Upper lobe of left lung (tissue), 4 donors: ENCODE results near the gene CAMK4.

Experiments
- POLR2A ChIP-seq, 4 donors: fragments of 450-650 bp; IDR thresholded peaks; one replicate each; pipeline ENCODE4 v1.5.1; 2016 to 2017; ENCODE audit warnings: antibody characterized with exemption in 4 of 4, mild to moderate bottlenecking in 2 of 4
- TF ChIP-seq, protein P1 (sequence below), 6 experiments: fragments of 450-650 bp in 4 of 6; fragments of 200-600 bp in 2 of 6; sonication (generic) in 2 of 6; IDR thresholded peaks; one replicate each; pipeline ENCODE4 v1.5.1; 2016 to 2019; ENCODE audit warnings: antibody characterized with exemption in 6 of 6

- TF ChIP-seq, protein P1, sequence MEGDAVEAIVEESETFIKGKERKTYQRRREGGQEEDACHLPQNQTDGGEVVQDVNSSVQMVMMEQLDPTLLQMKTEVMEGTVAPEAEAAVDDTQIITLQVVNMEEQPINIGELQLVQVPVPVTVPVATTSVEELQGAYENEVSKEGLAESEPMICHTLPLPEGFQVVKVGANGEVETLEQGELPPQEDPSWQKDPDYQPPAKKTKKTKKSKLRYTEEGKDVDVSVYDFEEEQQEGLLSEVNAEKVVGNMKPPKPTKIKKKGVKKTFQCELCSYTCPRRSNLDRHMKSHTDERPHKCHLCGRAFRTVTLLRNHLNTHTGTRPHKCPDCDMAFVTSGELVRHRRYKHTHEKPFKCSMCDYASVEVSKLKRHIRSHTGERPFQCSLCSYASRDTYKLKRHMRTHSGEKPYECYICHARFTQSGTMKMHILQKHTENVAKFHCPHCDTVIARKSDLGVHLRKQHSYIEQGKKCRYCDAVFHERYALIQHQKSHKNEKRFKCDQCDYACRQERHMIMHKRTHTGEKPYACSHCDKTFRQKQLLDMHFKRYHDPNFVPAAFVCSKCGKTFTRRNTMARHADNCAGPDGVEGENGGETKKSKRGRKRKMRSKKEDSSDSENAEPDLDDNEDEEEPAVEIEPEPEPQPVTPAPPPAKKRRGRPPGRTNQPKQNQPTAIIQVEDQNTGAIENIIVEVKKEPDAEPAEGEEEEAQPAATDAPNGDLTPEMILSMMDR (IDR thresholded peaks at IDR 0.05): no peak
- TF ChIP-seq POLR2A (IDR thresholded peaks at IDR 0.05): no peak
Measured at GRCh38 chr5:111236995-111237394, 12.8 kb downstream of the CAMK4 start.
